Adrenal gland (tissue), 12 donors: ENCODE measurements around the gene ITGB3. TPM values are rescaled to one million over a fixed set of nuclear protein-coding genes. Genes with fewer than 3 reads are reported as not detected.

Experiments
- DNase-seq, 7 donors: peaks; one replicate each; pipeline ENCODE4 v3.0.0-alpha.2; 2019 to 2020
- H3K27ac ChIP-seq, 5 donors: fragments of 200-600 bp; sonication (generic) in 4 of 5; 1 replicate in 3 of 5; 2 replicates in 2 of 5; pipeline versions ENCODE4 v1.5.1 to v1.8.0; 2016 to 2020; ENCODE audit warnings: mild to moderate bottlenecking in 1 of 5
- H3K27me3 ChIP-seq: fragments of 200-600 bp; 2 replicates; pipeline ENCODE4 v1.8.0; 2021
- H3K36me3 ChIP-seq, 2 donors: fragments of 200-600 bp; replicated peaks in 1 of 2; 1 replicate in 1 of 2; 2 replicates in 1 of 2; pipeline versions ENCODE4 v1.5.1 to v1.8.0; 2018 to 2022
- H3K4me1 ChIP-seq, 2 donors: fragments of 200-600 bp; replicated peaks in 1 of 2; 1 replicate in 1 of 2; 2 replicates in 1 of 2; pipeline versions ENCODE4 v1.5.1 to v1.8.0; 2018 to 2021
- H3K4me3 ChIP-seq, 4 donors: fragments of 200-600 bp; sonication (generic) in 3 of 4; one replicate each; pipeline ENCODE4 v1.5.1; 2016 to 2018
- H3K9me3 ChIP-seq, 3 donors: fragments of 200-600 bp; sonication (generic) in 1 of 3; replicated peaks in 1 of 3; 1 replicate in 2 of 3; 2 replicates in 1 of 3; pipeline versions ENCODE4 v1.5.1 to v1.8.0; 2016 to 2021
- CTCF ChIP-seq, 6 experiments: fragments of 450-650 bp in 4 of 6; fragments of 200-600 bp in 2 of 6; sonication (generic) in 1 of 6; IDR thresholded peaks; 1 replicate in 5 of 6; 2 replicates in 1 of 6; pipeline versions ENCODE4 v1.5.1 to v1.8.0; 2016 to 2021; ENCODE audit warnings: antibody characterized with exemption in 6 of 6, mild to moderate bottlenecking in 2 of 6, moderate library complexity in 1 of 6
- POLR2A ChIP-seq, 2 donors: fragments of 450-650 bp; IDR thresholded peaks; one replicate each; pipeline ENCODE4 v1.6.1; 2017; ENCODE audit warnings: antibody characterized with exemption in 2 of 2, mild to moderate bottlenecking in 2 of 2, moderate library complexity in 1 of 2
- WGBS, 4 donors: extraction: QIAGEN DNeasy Blood & Tissue Kit in 2 of 4; methylation state at CpG; one replicate each; pipeline versions ENCODE4 v1.1.5 to v1.1.7; 2013 to 2017; 5-methylcytosine and 5-hydroxymethylcytosine counted together
- intact Hi-C, 2 donors: fragments of 100-400 bp; cut with DNase I; formaldehyde crosslinking; loops; one replicate each; pipeline versions ENCODE4 v1.14.1 to v1.15.0; 2022 to 2023
- polyA plus RNA-seq, 3 donors: library from polyadenylated mRNA; stranded (reverse); fragments of 200-250 nt in 2 of 3; fragments of 350-450 nt in 1 of 3; fragmentation: Illumina TruSeq in 1 of 3; extraction: RNeasy Lipid Tissue Mini Kit (QIAGEN cat#74804) in 1 of 3; gene quantifications; one replicate each; pipeline ENCODE4 v1.2.3, GENCODE V29; 2013 to 2014
- total RNA-seq, 9 donors: library from RNA; depleted of rRNA in 4 of 9; stranded (reverse); fragments of >200 nt in 4 of 9; fragments of 120-200 nt in 1 of 9; fragmentation: NEBNext Ultra II Directional in 1 of 9; extraction: Animal tissue kit (Norgen Biotek cat#: 25700) in 1 of 9; gene quantifications; one replicate each; pipeline versions ENCODE4 v1.1.0 to v1.2.4, GENCODE V29; 2013 to 2023
- donor health status: healthy with polysubstance abuse.
- donor health status: Bipolar disorder and iron deficiency.
- donor health status: DM: yes; HTN: yes; CAD: no.
- donor health status: DM: no; HTN: no; CAD: no.
- donor health status: DM: no; HTN: no; CAD: no.
- donor health status: DM: yes; HTN: yes; CAD: no.

Gene ITGB3
- total and polyA plus RNA-seq, 12 donors, result 0.12 to 3.7 (median 1.5) TPM

DNA sequence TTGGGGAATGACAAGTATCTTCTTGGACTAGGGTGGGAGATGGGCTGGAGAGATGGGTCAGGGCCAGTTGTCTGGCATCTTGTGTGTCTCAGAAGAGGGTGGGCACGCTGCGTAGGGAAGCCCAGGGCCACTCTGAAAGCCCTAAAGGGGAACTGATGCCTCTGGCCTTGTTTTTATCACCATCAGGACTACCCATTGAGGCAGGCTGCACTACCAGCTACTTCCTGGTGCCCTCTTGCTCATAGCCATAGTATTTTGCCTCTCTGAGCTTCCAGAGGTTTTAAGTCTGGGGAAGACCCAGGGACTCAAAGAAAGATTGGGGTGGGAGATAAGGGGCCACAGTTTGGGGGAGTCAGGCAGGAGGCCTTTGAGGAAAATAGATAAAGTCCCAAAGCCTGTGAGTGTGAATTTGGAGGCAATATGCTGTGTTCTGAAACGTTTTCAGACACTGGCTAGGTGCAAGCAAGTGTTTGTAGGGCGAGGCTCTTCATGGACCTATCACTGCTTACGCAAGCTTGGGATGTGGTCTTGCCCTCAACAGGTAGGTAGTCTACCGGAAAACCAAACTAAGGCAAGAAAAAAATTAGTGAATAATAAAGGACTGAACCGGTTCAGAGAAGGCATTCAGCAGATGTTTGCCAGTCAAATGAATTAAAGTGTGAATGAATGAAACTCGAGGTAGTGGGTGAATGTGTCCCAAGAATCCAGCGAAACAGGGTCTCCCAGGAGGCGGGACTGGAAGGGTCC is 688 bp upstream of the ITGB3 start:
- no peak for TF ChIP-seq CTCF (IDR thresholded peaks at IDR 0.05)
- intact Hi-C loops, result no loop called here
- Histone ChIP-seq H3K4me1 (peaks cover 11 to 12% of the 10 kb centered on the region in 2 donors), H3K27ac (no peak overlapping the region), H3K27me3 (peaks cover 8% of the 10 kb centered on the region), H3K36me3 (no peaks in the 10 kb centered on the region), H3K9me3 (no peaks in the 10 kb centered on the region), H3K4me3 (peak overlapping the region in 1 of 4 donors; percentile 76)
- DNase-seq, result no peak
- 70 to 80% (median 75%) methylated on average over 10 of the region's 10 CpGs for WGBS, 4 donors

DNA sequence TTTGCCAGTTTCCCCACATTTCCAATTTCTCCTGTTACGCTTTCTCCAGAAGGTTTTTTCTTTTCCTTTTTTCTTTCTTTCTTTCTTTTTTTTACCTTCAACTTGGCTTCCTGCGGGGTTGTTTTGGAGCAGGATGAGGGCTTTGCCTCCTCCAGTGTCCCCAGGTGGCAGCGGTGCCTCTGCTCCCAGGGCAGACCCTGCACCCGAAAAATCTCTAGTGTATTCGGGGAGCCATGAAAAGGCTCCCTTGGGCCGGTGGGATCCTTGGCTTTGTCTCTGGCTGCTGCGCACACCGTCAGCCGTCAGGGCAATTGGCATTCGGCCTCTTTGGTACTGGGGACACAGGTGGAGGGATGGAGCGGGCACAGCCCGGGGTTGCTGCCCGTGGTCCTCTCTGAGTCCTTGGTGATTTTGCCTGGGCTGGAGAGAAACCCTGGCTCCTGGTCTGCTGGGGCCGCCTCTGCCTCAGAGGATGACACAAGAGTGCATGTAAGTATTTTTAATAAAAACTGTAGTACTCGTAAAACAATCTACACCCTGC is 846 bp downstream of the ITGB3 start:
- no peak for DNase-seq
- intact Hi-C loops, result no loop called here
- Histone ChIP-seq H3K9me3 (no peaks in the 10 kb centered on the region), H3K4me1 (peaks cover 11 to 12% of the 10 kb centered on the region in 2 donors), H3K27me3 (peaks cover 8% of the 10 kb centered on the region), H3K27ac (no peak overlapping the region), H3K36me3 (no peaks in the 10 kb centered on the region), H3K4me3 (peak overlapping the region in 2 of 4 donors; percentile 62 to 76)
- WGBS, 4 donors, result 13 to 21% (median 16%) methylated on average over 11 to 15 of the region's 15 CpGs
- TF ChIP-seq POLR2A (IDR thresholded peaks at IDR 0.05) (no peak), CTCF (IDR thresholded peaks at IDR 0.05) (no peak)

- Histone ChIP-seq H3K27ac (no peak overlapping the region), H3K4me1 (peaks cover 11 to 12% of the 10 kb centered on the region in 2 donors)
- no peak for TF ChIP-seq CTCF (IDR thresholded peaks at IDR 0.05)
- TF ChIP-seq POLR2A (IDR thresholded peaks at IDR 0.05), result no peak
Measured at GRCh38 chr17:47257651-47258339, 4.2 kb downstream of the ITGB3 start.

DNA sequence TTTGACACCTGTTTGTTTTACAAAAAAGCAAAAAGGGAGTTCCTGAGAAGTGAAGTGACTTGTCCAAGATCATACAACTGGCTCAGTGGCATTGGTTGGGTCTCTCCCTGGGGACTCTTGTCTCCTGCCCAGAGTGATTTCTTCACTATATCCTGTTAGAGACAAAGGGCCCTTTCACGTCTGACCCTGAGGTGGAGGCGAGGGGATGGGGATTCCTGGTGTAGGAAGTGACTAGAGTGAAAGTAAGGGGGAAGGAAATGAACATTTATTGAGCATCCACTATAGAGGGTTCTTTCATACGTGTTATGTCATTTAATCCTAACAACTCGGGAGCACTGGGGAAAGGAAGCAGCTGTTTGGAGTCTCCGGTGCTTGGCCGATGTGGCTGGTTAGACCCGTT is 9.0 kb downstream of the ITGB3 start:
- Histone ChIP-seq H3K27ac (no peak overlapping the region), H3K4me3 (no peak overlapping the region), H3K9me3 (no peaks in the 10 kb centered on the region), H3K36me3 (no peaks in the 10 kb centered on the region), H3K4me1 (peaks cover 4 to 10% of the 10 kb centered on the region in 2 donors), H3K27me3 (no peaks in the 10 kb centered on the region)
- no peak for DNase-seq
- 70 to 79% (median 77%) methylated on average over 7 of the region's 7 CpGs for WGBS, 4 donors
- TF ChIP-seq POLR2A (IDR thresholded peaks at IDR 0.05), result no peak
- TF ChIP-seq CTCF (IDR thresholded peaks at IDR 0.05), result no peak
- intact Hi-C loops, result no loop called here

More at GRCh38 chr17:47257651-47258339, 4.2 kb downstream of the ITGB3 start:
- Histone ChIP-seq H3K36me3 (no peaks in the 10 kb centered on the region), H3K27me3 (peaks cover 8% of the 10 kb centered on the region), H3K9me3 (no peaks in the 10 kb centered on the region), H3K4me3 (no peak overlapping the region)
- intact Hi-C loops, result no loop called here
- no peak for DNase-seq
- 32 to 45% (median 36%) methylated on average over 8 to 9 of the region's 9 CpGs for WGBS, 4 donors
